ENCODE measurements around the gene PACRG.

PACRG gene

GRCh38 chr6:162921510-162922040 lies 193.8 kb downstream of the PACRG start:
- CTCF ChIA-PET: interaction anchor here (1.2 kb wide), 1 partner anchor 126 kb away, joined by 3 read pairs; no protein-coding TSS in a partner anchor
- TF ChIP-seq, protein P1, sequence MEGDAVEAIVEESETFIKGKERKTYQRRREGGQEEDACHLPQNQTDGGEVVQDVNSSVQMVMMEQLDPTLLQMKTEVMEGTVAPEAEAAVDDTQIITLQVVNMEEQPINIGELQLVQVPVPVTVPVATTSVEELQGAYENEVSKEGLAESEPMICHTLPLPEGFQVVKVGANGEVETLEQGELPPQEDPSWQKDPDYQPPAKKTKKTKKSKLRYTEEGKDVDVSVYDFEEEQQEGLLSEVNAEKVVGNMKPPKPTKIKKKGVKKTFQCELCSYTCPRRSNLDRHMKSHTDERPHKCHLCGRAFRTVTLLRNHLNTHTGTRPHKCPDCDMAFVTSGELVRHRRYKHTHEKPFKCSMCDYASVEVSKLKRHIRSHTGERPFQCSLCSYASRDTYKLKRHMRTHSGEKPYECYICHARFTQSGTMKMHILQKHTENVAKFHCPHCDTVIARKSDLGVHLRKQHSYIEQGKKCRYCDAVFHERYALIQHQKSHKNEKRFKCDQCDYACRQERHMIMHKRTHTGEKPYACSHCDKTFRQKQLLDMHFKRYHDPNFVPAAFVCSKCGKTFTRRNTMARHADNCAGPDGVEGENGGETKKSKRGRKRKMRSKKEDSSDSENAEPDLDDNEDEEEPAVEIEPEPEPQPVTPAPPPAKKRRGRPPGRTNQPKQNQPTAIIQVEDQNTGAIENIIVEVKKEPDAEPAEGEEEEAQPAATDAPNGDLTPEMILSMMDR (conservative IDR thresholded peaks at IDR 0.05; ENCODE audit: low read depth): no peak
- DNase-seq (ENCODE audit: low spot score): no peak
- POLR2A ChIA-PET (ENCODE audit: low non-redundant PET): no interaction called here
- no peak overlapping the region for H3K27ac ChIP-seq

DNA sequence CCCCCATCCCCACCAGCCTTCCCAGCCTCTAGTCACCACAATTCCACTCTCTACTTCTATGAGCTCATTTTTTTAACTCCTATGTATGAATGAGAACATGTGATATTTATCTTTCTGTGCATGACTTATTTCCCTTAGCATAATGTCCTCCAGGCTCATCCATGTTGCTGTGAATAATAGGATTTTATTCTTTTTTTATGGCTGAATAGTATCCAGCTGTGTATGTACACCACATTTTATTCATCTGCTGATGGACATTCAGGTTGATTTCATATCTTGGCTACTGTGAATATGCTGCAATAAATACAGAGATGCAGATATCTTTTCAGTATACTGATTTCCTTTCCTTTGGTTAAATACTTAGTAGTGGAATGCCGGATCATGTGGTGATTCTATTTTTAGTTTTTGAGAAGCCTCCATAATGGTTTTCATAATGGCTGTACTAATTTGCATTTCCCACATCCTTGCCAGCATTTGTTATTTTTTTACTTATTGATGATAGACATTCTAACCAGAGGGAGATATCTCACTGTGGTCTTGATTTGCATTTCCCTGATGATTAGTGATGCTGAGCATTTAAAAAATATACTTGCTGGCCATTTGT lies 194.9 kb downstream of the PACRG start:
- TF ChIP-seq, protein P1 (conservative IDR thresholded peaks at IDR 0.05; ENCODE audit: low read depth): no peak
- no peak for DNase-seq (ENCODE audit: low spot score)
- H3K27ac ChIP-seq: no peak overlapping the region
- CTCF ChIA-PET: interaction anchor here (0.6 to 1.2 kb wide), 2 partner anchors 12 to 127 kb away, joined by 3 to 5 read pairs; no protein-coding TSS in a partner anchor
- POLR2A ChIA-PET (ENCODE audit: low non-redundant PET): no interaction called here

DNA sequence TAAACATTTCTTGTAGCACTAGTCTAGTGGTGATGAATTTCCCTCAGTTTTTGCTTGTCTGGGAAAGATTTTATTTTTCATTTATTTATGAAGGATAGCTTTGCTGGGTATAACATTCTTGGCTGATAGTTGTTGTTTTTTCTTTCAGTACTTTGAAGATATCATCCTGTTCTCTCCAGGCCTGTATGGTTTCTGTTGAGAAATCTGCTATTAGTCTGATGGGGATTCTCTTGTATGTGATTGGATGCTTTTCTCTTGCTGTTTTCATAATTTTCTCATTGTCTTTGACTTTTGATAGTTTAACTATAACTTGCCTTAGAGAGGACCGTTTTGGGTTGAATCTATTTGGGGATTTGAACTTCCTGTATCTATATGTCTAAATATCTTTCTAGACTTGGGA lies 207.1 kb downstream of the PACRG start:
- ChIA-PET POLR2A (ENCODE audit: low non-redundant PET) (no interaction called here), CTCF (interaction anchor here (0.6 kb wide), 1 partner anchor 12 kb away, joined by 5 read pairs; no protein-coding TSS in a partner anchor)
- DNase-seq (ENCODE audit: low spot score): no peak
- TF ChIP-seq, protein P1 (conservative IDR thresholded peaks at IDR 0.05; ENCODE audit: low read depth): no peak
- no peak overlapping the region for H3K27ac ChIP-seq

- POLR2A ChIA-PET (ENCODE audit: low non-redundant PET): no interaction called here
- no peak for DNase-seq (ENCODE audit: low spot score)
- H3K27ac ChIP-seq: no peak overlapping the region
- TF ChIP-seq, protein P1 (conservative IDR thresholded peaks at IDR 0.05; ENCODE audit: low read depth): no peak
- CTCF ChIA-PET: no interaction called here
Measured at GRCh38 chr6:162940426-162940825, 212.7 kb downstream of the PACRG start.

DNA sequence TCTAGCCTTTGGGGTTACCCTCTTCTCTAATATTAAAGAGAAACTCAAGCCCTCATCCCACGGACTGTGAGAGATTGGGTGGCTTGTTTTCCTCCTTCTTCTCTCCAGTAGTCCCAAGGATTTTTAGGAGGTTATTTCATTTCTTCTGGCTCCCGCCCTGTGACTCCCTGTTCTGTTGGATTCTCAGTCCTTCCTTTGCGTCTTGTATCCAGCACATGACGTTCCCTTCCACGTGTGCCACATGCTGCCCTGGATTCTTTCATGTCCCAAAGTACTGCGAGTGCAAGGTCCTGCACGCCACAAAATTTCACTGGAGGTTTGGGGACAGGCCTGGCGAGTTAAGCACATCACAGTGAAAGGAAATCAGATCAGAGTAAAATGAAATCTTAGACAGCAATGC lies 213.4 kb downstream of the PACRG start:
- TF ChIP-seq, protein P1 (conservative IDR thresholded peaks at IDR 0.05; ENCODE audit: low read depth): no peak
- no peak overlapping the region for H3K27ac ChIP-seq
- DNase-seq (ENCODE audit: low spot score): no peak
- POLR2A ChIA-PET (ENCODE audit: low non-redundant PET): no interaction called here
- CTCF ChIA-PET: no interaction called here

DNA sequence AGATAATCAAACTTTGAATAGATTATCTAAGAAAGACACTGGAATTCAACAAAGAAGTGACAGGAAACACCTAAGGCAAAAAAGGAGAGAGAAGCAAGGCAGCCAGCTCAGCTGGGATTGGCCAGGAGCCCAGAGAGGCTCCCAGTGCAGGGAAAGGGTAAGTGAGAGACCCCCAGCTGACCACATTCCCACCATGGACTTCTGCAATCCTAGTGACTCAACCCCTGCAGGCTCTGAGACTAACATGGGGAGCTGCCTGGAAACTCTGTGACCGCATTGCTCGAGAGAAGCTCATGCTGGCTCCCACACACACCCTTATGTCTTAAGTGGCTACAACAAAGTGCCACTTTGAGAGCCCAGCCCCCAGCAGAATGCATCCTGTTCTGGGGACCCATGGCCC lies 215.1 kb downstream of the PACRG start:
- TF ChIP-seq, protein P1 (conservative IDR thresholded peaks at IDR 0.05; ENCODE audit: low read depth): no peak
- no peak overlapping the region for H3K27ac ChIP-seq
- no peak for DNase-seq (ENCODE audit: low spot score)
- POLR2A ChIA-PET (ENCODE audit: low non-redundant PET): no interaction called here
- CTCF ChIA-PET: no interaction called here

Data from RWPE1 (cell line).